Effector memory CD8-positive, alpha-beta T cell (primary cell): ENCODE data around the gene SMIM45.

Source experiments
- ATAC-seq: fragments of 150-1000 bp; cut with Tn5 transposase; replicated peaks from 2 replicates; pipeline ENCODE4 v1.10.0; 2021; ENCODE audit warnings: mild to moderate bottlenecking, moderate library complexity
- DNase-seq, 3 experiments: peaks; one replicate each; pipeline ENCODE4 v3.0.0; 2021
- H3K27ac Mint-ChIP-seq, 2 donors: one replicate each; pipeline ENCODE4 v1.8.0; 2022; ENCODE audit warnings: mild to moderate bottlenecking in 2 of 2, mixed read lengths in 2 of 2, moderate library complexity in 2 of 2
- H3K27me3 Mint-ChIP-seq, 2 donors: one replicate each; pipeline ENCODE4 v1.8.0; 2022; ENCODE audit warnings: mixed read lengths in 2 of 2
- H3K36me3 Mint-ChIP-seq: one replicate; pipeline ENCODE4 v1.8.0; 2022; ENCODE audit warnings: mild to moderate bottlenecking, moderate library complexity, mixed read lengths; ENCODE audit not compliant: insufficient read depth
- H3K4me1 Mint-ChIP-seq, 2 donors: one replicate each; pipeline ENCODE4 v1.8.0; 2022; ENCODE audit warnings: low read depth in 2 of 2, mixed read lengths in 2 of 2
- H3K4me3 Mint-ChIP-seq, 2 donors: one replicate each; pipeline ENCODE4 v1.8.0; 2022; ENCODE audit warnings: mild to moderate bottlenecking in 2 of 2, mixed read lengths in 2 of 2, moderate library complexity in 2 of 2
- H3K9me3 Mint-ChIP-seq, 2 donors: one replicate each; pipeline ENCODE4 v1.8.0; 2022; ENCODE audit warnings: mixed read lengths in 2 of 2

SMIM45 gene

DNA sequence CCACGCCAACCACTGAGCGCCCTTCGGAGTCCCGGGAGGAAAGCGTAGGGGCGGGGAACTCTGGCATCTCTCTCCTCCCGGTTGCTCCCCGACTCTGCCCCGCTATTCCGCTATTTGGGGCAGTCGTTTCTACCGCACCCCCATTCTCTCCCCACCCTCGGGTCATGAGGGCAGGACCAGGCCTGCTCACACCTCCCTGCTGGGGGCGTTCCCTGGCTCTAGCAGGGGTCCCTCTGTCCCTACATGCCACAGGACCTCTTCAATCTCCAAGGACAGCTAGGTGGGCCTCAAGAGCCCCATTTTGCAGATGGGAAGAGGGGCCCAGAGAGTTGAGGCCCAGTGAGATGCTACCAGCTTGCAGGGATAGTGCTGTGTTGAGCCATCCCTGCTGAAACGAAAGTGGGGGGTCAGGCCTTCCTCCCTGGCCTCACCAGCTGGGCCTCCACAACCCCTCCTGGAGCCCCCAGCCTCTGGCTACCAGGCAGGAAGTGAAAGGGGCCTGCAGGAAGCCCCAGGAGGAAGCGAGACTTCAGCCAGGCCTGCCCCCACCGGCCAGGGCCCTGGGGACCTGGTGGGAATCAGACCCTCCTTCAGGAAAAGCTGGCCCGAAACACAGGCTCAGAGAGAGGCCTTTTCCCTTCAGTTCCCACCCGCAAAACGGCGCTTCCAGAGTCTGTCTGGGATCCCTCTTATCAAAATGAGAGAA, 31.5 kb upstream of the SMIM45 start:
- no peaks in the 10 kb centered on the region for H3K9me3 Mint-ChIP-seq
- DNase-seq (no peak), ATAC-seq (no peak)
- H3K4me1 Mint-ChIP-seq: peaks cover 0 to 9% of the 10 kb centered on the region in 2 donors
- H3K27me3 Mint-ChIP-seq: peaks cover 18 to 21% of the 10 kb centered on the region in 2 donors
- H3K36me3 Mint-ChIP-seq: peaks cover 42% of the 10 kb centered on the region
- H3K4me3 Mint-ChIP-seq: peak overlapping the region; percentile 22 to 70
- H3K27ac Mint-ChIP-seq: peak overlapping the region in 1 of 2 donors; percentile 68

DNA sequence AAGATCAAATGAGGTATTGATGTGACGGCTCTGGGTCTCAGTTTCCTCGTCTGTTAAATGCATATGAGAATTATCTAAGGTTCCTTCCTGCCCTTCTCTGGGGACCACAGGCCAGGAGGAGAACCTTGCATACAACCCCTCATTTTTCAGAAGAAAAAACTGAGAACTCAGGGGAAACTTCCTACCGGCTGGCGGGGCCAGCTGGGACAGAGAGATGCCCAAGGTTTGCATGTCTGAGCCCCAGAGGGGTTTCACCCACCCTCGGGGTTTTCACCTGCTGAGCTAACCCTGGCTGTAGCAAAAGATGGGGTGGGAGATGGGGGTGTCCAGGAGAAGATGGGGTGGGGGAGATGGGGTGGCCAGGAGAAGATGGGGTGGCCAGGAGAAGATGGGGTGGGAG, 29.6 kb upstream of the SMIM45 start:
- H3K4me1 Mint-ChIP-seq: peaks cover 4 to 13% of the 10 kb centered on the region in 2 donors
- peak overlapping the region in 1 of 2 donors; percentile 23 for H3K27ac Mint-ChIP-seq
- peaks cover 38% of the 10 kb centered on the region for H3K36me3 Mint-ChIP-seq
- H3K9me3 Mint-ChIP-seq: no peaks in the 10 kb centered on the region
- no peak for DNase-seq
- H3K27me3 Mint-ChIP-seq: peaks cover 1 to 2% of the 10 kb centered on the region in 2 donors
- no peak overlapping the region for H3K4me3 Mint-ChIP-seq
- no peak for ATAC-seq

DNA sequence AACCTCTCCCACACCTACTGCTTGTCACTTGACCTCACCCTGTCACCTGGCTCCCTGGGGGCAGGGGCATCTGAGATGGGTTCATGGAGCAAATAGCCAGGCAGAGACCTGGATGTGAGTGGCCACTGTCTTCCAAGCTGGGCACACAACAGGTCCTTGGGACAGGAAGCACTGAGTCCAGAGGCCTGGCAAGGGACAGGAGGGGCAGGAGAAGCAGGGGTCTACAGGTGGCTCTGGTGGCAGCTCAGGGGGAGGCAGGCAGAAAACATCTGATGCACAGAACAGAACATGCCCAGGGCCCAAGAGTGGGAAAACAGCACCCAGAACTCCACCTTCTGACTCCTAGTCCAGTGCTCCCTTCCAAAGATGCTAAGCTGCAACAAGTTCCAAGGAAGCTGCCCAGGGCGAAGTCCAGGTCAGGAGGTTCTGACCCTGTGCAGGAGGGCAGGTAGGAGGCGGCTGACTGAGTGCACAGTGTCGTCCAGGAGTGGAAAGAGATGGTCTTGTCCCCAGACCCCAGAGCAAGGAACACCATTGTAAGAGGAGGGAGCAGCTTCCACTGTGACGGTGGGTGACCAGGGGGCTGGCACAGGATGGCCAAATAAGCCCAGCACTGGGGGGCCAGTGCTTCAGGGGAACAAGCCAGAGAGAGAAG, 28.9 kb upstream of the SMIM45 start:
- H3K4me3 Mint-ChIP-seq: no peak overlapping the region
- H3K4me1 Mint-ChIP-seq: peaks cover 4 to 19% of the 10 kb centered on the region in 2 donors
- no peak overlapping the region for H3K27ac Mint-ChIP-seq
- no peaks in the 10 kb centered on the region for H3K27me3 Mint-ChIP-seq
- no peak for DNase-seq
- no peak for ATAC-seq
- no peaks in the 10 kb centered on the region for H3K9me3 Mint-ChIP-seq
- H3K36me3 Mint-ChIP-seq: peaks cover 39% of the 10 kb centered on the region

DNA sequence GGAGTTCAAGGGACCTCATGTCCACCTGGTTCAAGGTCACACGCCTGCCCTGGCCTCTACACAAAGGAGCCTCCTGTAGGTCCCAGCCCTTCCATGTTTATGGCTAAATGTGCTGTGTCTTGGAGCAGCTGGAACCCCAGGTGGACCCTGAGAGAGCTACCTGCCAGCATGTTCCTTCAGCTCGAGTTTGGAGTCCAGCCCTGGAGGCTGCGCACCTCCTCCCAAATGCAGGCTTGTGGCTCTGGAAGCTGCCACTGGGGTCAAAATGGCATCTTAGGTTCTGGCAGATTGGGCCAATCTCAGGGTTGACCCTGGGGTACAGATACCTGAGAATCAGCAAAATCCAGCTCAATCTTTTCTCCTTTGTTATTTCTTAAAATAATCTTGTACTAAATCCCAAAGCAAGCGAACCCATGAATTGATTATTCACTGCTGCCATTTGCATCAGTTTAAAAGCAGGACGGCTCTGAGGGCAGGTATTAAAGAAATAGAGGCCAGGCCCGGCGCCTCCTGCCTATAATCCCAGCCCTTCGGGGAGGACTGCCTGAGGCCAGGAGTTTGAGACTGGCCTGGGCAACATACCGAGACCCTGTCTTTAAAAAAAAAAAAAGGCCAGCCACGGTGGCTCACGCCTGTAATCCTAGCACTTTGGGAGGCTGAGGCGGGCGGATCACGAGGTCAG, 28.2 kb upstream of the SMIM45 start:
- H3K9me3 Mint-ChIP-seq: no peaks in the 10 kb centered on the region
- H3K4me1 Mint-ChIP-seq: peaks cover 4 to 22% of the 10 kb centered on the region in 2 donors
- ATAC-seq (no peak), DNase-seq (no peak)
- no peak overlapping the region for H3K27ac Mint-ChIP-seq
- no peaks in the 10 kb centered on the region for H3K27me3 Mint-ChIP-seq
- H3K4me3 Mint-ChIP-seq: no peak overlapping the region
- H3K36me3 Mint-ChIP-seq: peaks cover 34% of the 10 kb centered on the region

DNA sequence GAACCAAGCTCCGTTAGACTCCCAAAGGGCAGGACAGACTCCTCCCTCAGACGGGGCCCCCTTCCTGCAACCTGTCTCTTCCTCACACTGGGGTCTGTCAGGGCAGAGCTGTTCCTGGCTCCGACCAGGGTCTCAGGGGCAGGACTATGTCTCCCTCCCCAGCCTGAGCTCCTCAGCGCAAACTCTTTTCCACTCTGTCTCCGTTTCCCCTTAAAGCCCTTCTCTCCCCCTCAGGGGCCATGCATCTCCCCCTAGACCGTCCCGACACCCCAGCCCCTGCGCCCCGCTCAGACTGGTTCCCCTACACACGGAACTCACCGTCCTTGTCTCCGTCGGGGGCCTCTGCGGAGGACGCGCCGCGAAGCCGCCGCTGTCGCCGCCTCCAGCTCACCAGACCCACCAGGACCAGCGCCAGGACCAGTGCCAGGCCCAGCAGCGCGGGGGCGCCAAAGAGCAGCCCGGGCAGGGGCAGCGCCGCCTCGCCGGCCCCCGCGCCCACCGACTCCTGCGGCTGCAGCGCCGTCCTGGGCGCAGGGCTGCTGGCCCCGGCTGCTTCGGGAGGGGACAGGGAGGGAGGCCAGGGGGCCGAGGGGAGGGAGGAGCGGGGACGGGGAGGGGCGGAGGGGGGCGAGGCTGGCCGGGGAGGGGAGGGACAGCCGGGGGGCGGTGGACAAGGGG, 26.0 kb upstream of the SMIM45 start:
- peak overlapping the region; percentile 84 to 88 for H3K27ac Mint-ChIP-seq
- H3K4me1 Mint-ChIP-seq: peaks cover 11 to 18% of the 10 kb centered on the region in 2 donors
- DNase-seq (peak; percentile 80 to 84 (median 82)), ATAC-seq (peak; percentile 83)
- H3K36me3 Mint-ChIP-seq: peaks cover 26% of the 10 kb centered on the region
- H3K9me3 Mint-ChIP-seq: no peaks in the 10 kb centered on the region
- H3K4me3 Mint-ChIP-seq: peak overlapping the region; percentile 84
- H3K27me3 Mint-ChIP-seq: no peaks in the 10 kb centered on the region

DNA sequence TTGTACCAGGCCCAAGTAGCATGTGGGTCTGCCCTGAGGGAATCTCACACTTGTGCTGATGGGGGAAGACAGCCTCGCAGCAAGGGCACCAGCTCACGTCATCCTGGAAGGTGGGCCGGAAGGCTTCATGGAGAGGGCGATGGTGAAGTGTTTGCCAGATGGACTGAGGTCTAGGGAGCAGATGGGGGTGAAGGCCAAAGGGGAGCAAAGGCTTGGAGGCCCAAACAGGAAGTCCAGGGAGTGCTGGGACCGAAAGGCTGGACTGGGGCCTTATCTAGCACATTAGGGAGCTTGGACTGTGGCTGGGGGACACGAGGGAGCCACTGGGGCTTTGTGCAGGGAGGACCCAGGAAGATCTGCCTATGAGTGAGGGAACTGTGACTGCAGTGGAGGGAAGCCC, 24.1 kb upstream of the SMIM45 start:
- ATAC-seq (no peak), DNase-seq (no peak)
- Mint-ChIP-seq H3K4me3 (peak overlapping the region; percentile 73 to 75), H3K9me3 (no peaks in the 10 kb centered on the region), H3K27ac (peak overlapping the region; percentile 81 to 84), H3K36me3 (peaks cover 15% of the 10 kb centered on the region), H3K27me3 (no peaks in the 10 kb centered on the region), H3K4me1 (peaks cover 11 to 20% of the 10 kb centered on the region in 2 donors)

DNA sequence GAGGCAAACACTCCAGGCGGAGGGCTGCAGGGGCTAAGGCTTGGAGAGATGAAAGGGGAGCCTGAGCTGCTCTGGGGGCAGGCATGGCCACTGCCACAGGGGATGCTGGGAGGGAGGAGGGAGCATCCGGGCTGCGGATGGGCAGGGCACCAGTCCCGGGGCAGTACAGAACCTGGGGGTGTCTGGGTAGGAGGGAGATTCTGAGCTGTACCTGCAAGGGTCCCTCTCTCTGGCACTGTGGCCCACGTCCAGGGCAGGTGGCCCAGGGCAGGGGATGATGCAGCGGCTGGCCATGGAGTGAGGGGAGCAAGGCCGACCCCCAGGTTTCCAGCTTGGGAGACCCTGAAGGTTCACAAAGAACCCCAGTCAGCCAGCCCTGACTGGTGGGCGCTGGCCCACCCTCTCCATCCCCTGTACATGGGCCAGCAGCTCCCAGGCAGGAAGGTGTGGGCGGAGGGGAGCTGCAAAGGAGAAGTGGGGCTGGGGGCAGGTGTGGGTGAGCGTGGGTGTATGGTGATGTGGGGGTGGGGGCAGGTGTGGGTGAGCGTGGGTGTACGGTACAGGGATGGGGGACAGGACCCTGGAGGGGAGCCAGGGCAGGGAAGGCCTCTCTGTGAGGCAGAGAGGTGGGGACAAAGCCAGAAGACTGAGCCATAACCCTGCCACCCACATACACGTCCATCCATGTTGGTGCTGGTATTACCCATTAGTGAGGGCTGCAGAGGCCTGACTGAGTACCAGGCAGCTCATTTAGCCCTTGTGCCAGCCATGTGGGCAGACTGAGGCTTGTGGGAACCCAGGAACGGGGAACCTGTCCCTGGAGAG, 23.1 kb upstream of the SMIM45 start:
- no peak for ATAC-seq
- Mint-ChIP-seq H3K4me3 (peak overlapping the region; percentile 73 to 75), H3K36me3 (peaks cover 14% of the 10 kb centered on the region), H3K4me1 (peaks cover 11 to 23% of the 10 kb centered on the region in 2 donors), H3K27me3 (no peaks in the 10 kb centered on the region), H3K9me3 (no peaks in the 10 kb centered on the region), H3K27ac (peak overlapping the region; percentile 53 to 84)
- no peak for DNase-seq

DNA sequence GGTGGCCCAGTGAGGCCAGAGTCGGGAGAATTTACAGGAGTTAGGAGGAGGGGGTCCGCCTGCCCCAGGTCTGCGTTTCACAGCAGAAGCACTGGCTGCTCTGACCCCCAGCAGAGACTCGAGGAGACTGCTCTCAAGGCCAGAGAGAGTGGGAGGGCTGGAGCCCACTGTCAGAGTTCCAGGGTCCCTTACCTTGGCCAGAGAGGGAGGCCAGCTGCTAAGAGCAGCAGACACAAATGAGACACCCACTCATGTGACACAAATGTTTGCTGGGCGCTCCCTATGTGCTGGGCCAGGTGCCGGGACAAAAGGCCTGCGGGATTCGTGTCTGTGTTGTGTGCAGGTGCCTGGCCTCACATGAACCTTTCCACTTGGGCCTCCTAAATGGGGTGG, 22.5 kb upstream of the SMIM45 start:
- Mint-ChIP-seq H3K36me3 (peaks cover 14% of the 10 kb centered on the region), H3K4me1 (peaks cover 11 to 23% of the 10 kb centered on the region in 2 donors), H3K9me3 (no peaks in the 10 kb centered on the region), H3K4me3 (no peak overlapping the region), H3K27me3 (no peaks in the 10 kb centered on the region), H3K27ac (no peak overlapping the region)
- ATAC-seq (no peak), DNase-seq (no peak)

DNA sequence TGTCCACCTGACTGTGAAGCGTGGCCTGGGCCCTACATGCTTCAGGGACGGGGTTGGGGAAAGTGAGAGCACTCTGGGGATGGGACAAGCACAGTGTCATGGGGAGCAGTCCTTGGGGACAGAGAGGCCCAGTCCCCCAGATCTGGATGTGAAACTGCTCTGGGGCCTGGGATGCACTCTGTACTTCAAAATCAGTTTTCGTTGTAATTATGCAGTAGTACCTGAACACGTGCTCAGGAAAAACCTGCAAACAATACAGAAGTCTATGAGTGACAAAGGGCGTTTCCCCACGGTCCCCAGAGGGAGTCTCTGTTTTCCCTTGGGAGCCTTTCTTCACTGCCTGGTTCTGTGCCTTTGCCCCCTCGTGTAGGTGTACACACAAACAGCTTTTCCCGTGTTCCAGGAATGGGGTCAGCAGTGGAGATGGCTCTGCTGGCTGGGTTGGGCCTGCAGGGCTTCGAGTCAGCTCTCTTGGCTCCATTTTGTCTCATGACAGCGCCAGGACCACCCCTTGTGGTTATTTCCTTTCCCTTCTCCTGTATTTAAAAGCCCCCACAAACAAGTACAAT, 20.2 kb upstream of the SMIM45 start:
- ATAC-seq (no peak), DNase-seq (no peak)
- Mint-ChIP-seq H3K4me3 (no peak overlapping the region), H3K27me3 (no peaks in the 10 kb centered on the region), H3K9me3 (no peaks in the 10 kb centered on the region), H3K4me1 (peaks cover 7 to 21% of the 10 kb centered on the region in 2 donors), H3K27ac (peak overlapping the region in 1 of 2 donors; percentile 67), H3K36me3 (peaks cover 20% of the 10 kb centered on the region)

DNA sequence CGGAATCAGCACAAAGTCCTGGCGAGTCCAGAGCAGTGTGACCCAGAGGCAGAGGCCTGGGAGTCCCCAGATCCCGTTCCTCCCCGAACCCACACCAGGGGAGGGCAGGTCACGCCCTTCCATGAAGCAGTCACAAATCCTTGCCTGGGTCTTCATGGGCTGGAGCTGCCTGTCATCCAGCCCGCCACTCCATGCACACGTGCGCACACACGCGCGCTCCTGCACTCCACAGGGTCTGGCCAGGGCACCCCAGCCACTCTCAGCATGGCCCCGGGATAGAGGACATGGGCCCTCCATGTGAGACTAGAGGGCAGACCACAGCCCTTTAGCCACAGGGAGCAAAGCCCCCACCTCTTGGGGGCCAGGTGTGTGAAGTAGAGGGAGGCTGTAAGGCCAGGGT, 19.6 kb upstream of the SMIM45 start:
- DNase-seq: no peak
- ATAC-seq: no peak
- Mint-ChIP-seq H3K9me3 (no peaks in the 10 kb centered on the region), H3K4me3 (no peak overlapping the region), H3K27me3 (no peaks in the 10 kb centered on the region), H3K36me3 (peaks cover 18% of the 10 kb centered on the region), H3K27ac (peak overlapping the region in 1 of 2 donors; percentile 67), H3K4me1 (peaks cover 7 to 20% of the 10 kb centered on the region in 2 donors)

DNA sequence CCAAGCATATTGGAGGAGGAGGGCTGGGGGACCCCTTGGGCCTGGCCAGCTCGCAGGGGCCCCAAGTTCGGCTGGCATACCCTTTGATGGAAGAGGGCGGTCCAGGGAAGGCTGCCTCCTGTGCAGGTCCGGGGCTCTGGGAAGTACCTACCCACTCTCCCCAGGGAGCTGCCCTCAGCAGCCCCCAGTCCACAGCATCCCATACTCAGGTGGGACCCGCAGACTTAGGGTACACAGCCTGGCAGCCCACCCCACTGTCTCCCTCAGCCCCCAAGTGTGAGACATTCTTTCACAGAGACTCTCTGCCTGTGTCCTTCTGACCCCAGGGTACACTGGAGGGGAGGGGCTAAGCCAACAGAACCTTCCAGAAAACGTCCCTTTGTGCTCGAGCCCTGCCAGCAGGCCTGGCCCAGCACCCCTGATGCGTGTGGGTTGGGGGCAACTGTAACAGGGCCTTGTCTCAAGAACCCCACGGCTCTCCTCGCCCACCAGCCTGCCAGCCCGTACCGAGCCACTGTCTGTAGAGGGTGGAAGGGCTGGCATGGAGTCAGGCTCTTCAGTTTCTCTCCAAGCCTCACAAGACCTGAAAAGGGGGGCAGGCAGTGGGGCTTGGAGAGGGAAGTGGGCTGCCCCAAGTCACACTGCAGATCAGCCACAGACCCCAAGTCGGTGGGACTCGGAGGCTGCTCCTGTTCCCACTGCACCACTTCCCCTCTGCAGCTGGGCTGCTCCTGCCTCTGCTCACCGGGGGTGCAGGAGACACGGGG, 18.4 kb upstream of the SMIM45 start:
- Mint-ChIP-seq H3K4me3 (no peak overlapping the region), H3K27ac (peak overlapping the region; percentile 41 to 78), H3K36me3 (peaks cover 30% of the 10 kb centered on the region), H3K9me3 (no peaks in the 10 kb centered on the region), H3K27me3 (no peaks in the 10 kb centered on the region), H3K4me1 (peaks cover 9 to 13% of the 10 kb centered on the region in 2 donors)
- DNase-seq (no peak), ATAC-seq (no peak)
